Activated naive CD4-positive, alpha-beta T cell treated with anti-CD3 and anti-CD28 coated beads, Interleukin-2, amount 50 U/mL, for 16 hours (primary cell): ENCODE results near the gene DDR2.
"Not testable (repeated sequence)": the region's sequence is repeated elsewhere in the genome, so short reads cannot be mapped to it uniquely, and the experiment has no call there.

Experiments used
- DNase-seq: peaks from one replicate; pipeline ENCODE4 v3.0.0-alpha.2; 2020

DDR2 gene

DNA sequence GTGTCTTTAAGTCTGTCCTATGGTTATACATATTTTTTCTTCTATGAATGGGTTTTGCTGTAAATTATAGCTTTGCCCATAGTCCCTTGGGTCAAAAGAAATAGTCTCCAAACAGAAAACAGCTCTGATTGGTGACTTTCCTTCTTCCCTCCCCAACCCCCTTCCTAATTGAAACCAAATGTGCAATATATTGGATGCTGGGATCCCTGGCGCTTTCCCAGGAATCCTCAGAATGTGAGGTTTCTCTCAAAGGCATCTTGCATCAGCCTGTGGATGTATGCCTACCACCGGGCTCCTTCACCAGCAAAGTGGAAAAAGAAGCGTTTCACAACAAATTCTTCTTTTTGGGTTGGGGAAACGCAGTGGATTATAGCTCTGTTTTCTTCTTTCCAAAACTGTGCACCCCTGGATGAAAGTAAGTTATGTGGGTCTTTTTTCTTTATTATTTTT, at the start of gene DDR2:
DDR2 (plus strand) TSS at position 248 of the 450 bp plus-strand sequence. CDS start 86,600 bp downstream, outside the sequence.
- DNase-seq: no peak

DNA sequence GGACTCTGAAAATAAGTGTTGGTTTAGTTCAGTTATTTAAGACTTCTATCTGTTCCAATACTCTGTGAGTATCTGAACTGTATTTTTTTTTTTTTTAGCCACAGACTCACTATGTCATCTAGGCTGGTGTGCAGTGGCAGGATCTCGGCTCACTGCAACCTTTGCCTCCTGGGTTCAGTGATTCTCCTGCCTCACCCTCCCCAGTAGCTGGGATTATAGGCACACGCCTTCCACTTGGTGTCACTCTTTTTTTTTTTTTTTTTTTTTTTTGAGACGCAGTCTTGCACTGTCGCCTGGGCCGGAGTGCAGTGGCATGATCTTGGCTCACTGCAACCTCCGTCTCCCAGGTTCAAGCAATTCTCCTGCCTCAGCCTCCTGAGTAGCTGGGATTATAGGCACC, 49.4 kb upstream of the DDR2 start:
- DNase-seq: not testable (repeated sequence)

DNA sequence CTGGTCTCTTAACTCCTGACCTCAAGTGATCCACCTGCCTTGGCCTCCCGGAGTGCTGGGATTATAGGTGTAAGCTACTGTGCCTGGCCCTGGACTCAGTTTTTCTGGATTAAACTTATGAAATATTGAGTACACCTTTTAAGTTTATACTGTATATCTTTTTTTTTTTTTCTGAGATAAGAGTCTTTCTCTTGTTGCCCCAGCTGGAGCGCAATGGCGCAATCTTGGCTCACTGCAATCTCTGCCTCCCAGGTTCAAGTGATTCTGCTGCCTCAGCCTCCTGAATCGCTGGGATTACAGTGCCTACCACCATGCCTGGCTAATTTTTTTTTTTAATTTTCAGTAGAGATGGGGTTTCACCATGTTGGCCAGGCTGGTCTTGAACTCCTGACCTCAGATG, 47.2 kb upstream of the DDR2 start:
- DNase-seq: not testable (repeated sequence)

DNA sequence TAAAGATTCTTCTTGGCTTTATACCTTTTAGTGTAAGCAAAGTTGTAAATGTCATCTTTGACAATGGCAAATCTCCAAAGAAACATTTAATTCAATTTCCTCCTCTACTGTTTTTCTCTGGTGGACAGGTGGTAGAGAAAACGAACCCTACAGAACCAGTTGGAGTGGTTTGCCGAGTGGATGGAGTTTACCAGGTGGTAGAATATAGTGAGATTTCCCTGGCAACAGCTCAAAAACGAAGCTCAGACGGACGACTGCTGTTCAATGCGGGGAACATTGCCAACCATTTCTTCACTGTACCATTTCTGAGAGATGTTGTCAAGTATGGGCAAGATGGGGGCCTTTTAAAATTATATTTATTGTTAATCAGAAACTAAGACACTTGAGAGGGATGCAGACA, 44.9 kb upstream of the DDR2 start:
- DNase-seq: no peak

DNA sequence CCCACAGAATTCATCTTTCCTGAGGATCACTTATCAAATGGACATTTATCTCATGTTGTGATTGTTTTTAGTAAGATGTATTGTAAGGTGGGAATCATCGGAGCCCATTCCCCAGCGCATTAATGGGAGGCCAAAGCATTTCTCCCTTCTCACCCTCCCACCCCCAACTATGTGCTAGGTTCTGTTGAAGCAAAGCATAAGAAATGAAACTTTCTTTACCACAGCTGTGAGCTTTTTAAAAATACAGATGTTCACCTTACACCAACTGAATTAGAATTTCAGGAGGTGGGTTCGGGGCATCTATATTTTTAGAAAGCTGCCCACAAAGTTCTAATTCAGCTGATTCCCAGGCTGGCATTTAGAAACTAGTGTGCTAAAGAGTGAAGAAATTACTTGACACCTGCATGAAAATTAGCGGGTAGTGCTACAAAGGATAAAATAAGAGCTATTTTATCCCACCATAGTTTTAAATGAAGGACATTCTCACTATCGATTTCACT, 44.5 kb upstream of the DDR2 start:
- DNase-seq: no peak

DNA sequence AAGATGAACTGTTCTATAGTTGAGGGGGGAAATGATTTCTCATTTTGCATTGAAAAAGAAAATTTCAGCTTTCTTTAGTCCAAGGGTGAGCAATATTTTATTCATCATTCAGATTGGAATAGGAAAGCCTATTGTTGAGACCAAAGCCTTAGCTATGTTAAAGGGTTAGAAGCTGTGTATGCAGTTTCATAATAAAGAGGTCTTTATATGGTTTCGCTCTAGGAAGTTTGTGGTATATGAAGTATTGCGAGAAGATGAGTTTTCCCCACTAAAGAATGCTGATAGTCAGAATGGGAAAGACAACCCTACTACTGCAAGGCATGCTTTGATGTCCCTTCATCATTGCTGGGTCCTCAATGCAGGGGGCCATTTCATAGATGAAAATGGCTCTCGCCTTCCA, 42.2 kb upstream of the DDR2 start:
- no peak for DNase-seq

DNA sequence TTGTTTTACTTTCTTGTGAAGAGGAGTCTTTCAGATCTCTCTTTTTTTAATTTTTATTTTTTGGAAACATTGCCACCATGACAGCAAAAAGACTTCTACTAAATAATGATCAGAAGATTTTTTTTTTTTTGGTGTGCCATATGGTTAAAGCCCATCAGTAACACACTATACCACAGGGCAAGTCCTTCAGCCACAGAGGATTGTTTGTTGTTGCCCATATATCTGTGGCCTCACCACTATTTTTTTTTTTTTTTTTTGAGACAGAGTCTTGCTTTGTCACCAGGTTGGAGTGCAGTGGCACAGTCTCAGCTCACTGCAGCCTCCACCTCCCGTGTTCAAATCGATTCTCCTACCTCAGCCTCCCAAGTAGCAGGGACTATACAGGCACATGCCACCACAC, 41.6 kb upstream of the DDR2 start:
- no peak for DNase-seq

DNA sequence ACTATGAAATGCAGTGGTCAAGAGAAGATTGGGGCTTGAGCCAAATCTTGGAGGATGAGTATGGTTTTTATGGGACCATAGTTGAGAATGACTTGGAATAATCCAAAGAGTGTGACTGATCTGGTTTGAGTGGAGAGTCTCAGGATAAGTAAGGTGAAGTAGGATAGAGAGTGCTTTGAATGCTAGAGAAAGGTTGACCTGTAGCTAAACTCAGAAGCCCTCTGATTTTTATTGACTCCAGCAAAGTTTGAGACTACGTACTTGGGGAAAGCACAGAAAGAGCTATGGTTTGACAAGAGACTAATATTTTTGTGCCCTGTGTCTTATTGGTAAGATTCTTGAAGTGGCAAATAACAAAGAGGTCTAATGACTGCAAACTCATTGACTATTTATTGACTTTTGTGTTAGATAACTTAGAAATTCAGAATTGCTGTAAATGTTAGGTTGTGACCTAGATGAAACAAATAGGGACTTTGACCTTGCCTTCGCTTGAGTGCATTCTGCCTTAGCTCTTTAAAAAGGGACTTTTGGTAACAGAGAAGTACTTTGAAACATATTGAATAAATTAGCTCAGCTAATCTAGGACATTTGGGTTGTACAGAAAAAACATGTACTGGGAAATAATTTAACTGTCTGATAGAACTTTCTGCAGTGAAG, 35.6 kb upstream of the DDR2 start:
- no peak for DNase-seq

DNA sequence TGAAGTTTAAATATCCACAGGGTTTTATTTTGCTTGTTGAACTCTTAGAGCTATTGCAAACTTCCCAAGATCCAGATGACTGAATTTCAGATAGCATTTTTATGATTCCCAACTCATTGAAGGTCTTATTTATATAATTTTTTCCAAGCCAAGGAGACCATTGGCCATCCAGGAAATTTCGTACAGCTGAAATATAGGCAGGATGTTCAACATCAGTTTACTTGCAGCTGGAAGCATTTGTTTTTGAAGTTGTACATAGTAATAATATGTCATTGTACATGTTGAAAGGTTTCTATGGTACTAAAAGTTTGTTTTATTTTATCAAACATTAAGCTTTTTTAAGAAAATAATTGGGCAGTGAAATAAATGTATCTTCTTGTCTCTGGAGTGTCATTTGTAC, 32.8 kb upstream of the DDR2 start:
- no peak for DNase-seq

DNA sequence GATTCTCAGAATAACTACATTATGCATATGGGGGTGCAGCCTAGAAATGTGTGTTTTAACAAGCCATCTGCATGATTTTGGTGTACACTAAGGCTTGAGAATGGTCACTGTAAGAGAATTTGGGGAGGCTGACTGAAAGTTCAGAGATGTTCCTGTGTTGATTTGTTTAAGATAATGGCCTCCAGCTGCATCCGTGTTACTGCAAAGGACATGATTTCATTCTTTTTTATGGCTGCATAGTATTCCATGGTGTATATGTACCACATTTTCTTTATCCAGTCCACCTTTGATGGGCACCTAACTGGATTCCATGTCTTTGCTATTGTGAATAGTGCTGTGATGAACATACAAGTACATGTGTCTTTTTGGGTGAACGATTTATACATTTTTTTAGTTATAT, 29.1 kb upstream of the DDR2 start:
- not testable (repeated sequence) for DNase-seq

DNA sequence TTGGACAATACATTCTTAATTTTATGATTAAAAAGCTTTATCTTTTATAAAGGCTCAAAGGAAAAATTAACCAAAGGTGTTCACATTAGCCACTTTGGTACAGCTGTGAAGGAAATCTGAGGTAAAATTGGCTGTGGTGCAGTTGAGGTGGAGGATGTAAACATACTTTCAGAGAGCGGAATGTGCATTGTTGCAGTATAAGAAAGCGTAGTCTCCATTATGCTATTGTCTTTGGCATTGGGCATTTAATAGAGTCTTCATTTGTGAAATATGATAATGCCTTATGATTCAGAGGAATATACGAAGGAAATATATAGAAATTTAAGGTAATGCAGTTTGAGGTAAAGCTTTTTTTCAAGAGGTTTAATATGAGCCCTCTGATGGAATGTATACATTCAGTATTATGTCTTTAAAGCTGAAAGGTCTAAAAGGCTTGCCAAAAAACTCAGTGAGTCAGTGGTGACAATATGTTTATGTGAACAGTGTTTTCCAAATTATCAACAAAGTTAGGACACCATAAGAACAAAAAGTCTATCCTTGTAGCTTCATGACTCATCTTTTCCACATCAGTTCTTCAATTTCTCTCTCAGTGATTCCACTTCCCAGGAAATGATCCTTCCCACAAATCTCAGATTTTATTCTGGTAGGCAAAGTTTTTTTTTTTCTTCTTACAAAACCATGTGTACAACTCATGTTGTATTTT, 26.9 kb upstream of the DDR2 start:
- no peak for DNase-seq

DNA sequence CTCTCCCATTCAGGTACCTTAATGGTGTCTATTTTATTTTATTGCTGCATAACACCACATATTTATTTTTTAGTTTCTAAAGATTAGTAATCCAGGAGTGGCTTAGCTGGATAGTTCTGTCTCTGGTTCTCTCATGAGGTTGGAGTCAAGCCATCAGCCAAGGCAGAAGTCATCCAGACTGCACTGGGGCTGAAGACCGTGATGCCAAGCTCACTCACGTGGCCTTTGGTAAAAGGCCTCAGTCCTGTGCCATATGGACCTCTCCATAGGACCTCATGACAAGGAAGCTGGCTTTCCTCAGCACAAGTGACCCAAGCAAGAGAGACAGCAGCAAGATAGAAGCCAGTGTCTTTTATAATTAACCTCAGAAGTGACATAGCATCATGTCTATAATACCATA, 23.0 kb upstream of the DDR2 start:
- no peak for DNase-seq

DNA sequence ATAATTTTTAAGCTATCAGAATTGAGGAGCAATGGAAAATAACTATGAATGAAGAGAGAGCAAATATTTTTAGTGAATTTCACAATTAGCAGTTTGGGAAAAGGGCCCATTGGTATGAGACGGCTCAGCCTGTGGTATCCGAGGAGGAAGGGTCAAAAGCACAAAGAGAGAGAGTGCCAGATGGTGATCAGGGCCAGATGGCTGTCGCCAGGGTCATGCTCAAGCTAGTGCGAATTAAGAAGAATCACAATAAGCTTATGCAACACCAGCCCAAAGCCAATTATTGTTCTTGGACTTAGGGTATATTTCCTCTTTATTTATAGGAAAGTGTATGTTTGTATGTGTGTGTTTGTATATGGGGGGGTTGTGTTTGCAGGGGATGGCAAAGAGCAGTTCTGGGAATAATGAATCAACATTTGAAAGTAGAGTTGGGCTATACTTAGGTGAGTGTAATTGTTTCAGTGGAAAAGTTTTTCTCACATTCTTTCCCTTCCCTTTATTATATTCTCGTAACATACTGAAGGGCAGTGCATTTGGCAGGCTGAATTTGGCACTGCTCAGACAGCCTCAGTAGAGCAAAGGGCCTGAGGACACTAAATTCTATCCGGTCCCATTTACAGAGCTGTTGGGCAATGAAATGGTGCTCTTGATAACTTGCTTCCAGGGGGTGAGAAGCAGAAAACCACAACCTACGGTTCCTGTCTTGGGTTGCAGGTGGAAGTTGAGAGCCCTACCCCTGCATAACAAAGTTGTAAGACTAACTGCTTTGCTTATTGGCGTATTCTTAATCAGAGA, 19.5 kb upstream of the DDR2 start:
- no peak for DNase-seq

DNA sequence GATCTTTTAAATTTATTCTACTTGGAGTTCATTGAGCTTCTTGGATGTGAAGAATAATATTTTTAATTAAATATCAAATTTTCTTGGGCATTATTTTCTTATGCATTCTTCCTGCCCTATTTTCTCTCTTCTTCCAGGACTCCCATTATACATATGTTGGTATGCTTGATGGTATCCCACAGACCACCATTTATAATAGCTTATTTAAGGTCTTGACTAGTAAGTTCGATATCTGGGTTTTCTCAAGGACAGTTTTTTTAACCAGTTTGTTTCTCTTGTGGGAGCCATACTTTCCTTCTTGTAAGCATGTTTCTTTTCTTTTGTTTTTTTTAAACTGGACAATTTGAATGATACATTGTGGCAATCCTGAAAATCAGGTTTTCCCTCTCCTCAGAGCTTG, 15.4 kb upstream of the DDR2 start:
- no peak for DNase-seq

DNA sequence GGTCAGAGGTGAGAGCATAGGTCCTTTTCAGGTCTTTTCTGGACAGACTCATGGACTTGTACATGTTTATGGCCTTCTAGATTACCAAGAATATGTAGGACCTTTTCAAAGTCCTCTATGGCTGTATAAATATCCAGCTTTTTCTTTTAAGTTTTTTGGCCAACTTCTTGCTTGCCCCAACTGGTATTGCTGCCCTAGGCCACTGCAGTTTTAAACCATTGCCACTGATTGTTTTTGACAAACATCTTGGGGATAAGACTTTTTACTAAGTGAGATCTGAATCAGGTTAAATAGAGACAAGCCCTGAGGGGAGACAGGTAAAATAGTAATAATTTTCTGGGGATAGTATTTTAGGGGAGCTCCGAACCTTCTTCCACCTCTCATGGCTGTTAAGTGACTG, 14.8 kb upstream of the DDR2 start:
- no peak for DNase-seq

DNA sequence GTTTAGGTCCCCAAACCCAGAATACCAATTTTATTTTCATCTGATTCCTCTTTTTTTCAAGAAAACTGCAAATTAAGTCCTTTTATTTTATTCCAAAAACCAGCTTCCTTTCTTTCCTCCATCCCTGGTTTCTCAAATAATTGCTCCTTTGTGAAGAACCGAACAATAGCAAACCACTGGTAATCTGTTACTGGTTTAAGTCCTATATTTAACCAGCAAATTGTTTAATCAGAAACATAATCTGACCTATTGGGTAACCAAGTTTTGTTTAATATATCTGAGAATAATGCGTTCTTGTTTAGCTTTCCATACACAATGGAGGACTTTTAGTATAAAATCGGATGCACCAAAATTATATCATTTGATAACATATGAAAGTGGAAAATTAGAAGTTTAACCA, 13.2 kb upstream of the DDR2 start:
- no peak for DNase-seq

DNA sequence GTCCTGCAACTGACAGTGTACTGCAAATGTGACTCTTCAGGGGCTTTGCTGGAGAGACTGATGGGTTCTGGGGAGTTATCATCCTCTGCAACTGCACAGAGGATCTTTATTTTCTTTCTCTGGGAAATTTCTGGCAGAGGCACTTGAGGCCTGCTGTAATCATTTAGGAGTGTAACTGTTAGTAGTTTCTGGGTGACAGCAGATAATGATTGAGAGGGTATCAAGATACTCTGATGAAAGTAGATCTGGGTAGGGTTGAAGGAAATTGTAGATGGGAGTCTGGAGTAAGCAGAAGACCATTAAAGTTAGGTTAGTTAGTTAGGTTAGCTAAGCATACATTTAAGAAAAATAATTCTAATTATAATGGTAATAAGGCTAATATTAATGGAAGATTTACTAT, 11.0 kb upstream of the DDR2 start:
- no peak for DNase-seq

DNA sequence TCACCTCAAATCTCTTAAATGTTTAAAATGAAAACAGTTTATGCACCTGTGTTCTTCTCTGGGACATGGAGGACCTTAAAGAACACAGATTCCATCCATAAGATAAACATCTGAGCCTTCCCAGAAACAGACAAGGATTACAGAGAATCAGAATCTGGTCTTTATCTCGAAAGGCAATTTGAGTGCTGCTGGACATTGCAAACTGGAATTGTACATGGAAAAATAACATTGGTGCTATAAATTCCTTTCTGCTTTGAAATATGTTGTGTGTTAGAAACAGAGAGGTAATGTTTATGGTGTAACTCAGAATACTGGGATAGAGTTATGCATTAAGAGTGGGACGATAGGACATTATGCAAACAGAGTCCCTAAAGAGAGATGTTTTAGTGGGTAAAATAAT, 6.6 kb upstream of the DDR2 start:
- DNase-seq: no peak

DNA sequence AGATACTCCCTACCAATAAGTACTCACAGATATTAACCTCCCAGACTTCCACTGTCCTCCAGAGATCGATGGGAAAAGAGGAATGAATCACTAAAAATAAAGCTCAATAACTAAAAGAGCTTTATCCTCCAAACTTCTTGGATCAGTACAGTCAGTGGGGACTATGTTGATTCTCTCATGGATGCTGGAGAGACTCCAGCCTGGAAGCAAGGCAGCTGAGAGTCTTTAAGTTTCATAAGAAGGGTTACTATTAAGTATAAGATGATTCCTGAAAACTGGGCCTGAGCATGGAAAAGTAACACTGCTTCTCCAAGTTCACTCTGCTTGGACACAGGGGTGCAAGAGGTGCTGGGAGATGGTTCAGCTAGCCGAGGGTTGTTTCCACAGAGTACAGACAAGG, 6.2 kb upstream of the DDR2 start:
- DNase-seq: no peak

DNA sequence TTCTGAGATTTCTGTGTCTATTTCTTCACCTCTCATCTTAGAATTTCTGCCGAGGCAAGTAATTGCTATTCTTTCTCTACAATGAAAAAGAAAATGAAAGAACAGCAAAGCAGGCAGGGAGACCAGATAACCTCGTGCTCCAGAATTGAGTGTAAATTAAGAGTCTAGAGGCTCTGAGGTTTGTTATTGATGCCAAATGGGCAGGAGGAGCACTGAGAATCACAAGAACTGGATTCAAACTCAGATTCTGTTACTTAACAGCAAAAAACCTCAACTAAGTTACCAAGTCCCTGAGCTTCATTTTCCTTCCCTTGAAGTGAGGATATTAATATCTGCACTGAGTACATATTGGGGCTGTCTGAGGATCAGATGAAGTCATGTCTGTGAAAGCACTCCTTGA, 5.5 kb upstream of the DDR2 start:
- no peak for DNase-seq

DNA sequence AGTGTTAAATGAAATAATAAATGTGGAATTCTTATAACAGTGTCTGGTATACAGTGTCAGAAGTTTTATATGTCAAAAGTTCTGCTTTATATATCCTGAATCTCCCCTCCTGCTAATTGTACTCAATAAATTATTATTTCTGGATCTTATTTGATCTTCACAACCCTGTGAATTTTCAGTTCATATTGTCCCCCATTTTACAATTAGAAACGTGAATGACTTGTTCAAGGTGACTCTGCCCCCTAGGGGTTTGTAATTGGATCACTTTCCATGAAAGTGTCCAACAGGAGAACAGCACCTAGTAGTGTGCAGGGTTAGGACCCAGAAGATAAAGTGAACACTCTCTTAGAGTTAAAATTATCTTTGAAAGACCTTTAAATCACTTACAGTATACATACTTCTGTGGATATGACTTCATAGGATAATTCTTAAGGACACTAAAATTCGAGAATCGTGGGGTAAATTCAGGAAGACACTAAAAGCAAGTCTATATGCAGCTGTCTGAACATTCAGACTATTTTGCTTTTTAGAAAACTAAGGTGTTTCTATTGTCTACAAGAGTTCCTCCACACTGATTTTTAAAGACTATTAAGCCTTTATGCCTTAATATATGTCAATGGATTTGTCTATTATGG, 4.5 kb upstream of the DDR2 start:
- DNase-seq: no peak

DNA sequence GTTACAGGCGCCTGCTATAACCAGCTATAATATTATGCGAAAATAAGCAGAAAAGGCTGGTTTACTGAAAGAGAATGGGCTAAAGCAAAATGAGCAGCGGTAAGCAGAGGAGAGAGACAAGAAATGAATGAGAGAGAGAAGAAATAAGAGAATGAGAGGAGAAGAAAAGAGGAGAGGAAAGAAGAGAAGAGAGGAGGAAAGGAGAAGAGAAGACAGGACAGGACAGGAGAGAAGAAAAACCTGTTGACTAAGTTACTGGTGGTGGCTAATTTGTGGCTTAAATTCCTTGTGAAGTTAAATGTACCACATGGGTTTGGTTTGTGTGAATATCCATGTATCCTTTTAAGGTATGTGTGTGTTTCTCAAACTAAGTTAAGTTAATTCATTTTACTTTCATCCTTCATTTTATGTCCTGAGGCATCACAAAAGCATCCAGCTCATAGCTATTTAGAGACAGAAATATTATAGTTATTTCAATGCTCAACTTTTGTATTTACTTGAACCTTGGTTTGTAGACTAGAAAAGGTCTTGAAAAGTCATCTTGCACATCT, 3.1 kb upstream of the DDR2 start:
- no peak for DNase-seq

DNA sequence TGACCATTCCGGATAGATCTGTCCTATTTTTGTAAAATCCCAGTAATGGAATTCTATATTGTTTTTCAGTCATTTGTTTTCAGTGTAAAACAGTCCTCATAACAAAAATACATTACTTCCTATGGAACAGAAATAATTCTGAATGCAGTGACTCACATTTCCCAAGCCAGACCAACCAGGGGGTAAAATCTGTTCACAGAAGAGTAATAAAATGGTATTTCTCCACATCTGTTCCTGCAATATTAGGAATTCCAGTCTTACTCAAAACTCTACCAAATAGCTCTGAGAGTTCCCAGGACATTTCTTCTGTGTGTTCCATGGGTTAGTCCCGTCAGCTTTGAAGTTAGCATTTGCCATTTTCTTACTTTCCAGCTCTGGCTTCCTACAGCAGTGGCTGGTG, 2.6 kb upstream of the DDR2 start:
- no peak for DNase-seq
